ENCODE data around the gene SELENOS.

Gene SELENOS

GRCh38 chr15:101307897-101308603 is 30.8 kb upstream of the SELENOS start:
- TF ChIP-seq, protein P1, sequence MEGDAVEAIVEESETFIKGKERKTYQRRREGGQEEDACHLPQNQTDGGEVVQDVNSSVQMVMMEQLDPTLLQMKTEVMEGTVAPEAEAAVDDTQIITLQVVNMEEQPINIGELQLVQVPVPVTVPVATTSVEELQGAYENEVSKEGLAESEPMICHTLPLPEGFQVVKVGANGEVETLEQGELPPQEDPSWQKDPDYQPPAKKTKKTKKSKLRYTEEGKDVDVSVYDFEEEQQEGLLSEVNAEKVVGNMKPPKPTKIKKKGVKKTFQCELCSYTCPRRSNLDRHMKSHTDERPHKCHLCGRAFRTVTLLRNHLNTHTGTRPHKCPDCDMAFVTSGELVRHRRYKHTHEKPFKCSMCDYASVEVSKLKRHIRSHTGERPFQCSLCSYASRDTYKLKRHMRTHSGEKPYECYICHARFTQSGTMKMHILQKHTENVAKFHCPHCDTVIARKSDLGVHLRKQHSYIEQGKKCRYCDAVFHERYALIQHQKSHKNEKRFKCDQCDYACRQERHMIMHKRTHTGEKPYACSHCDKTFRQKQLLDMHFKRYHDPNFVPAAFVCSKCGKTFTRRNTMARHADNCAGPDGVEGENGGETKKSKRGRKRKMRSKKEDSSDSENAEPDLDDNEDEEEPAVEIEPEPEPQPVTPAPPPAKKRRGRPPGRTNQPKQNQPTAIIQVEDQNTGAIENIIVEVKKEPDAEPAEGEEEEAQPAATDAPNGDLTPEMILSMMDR (IDR thresholded peaks at IDR 0.05; ENCODE audit: insufficient read depth, low read length, poor library complexity, severe bottlenecking), result no peak
- Histone ChIP-seq H3K36me3 (ENCODE audit: control insufficient read depth, insufficient read depth, low read length) (no peaks in the 10 kb centered on the region), H3K4me3 (replicated peaks; ENCODE audit: low read depth, low read length) (no peak overlapping the region), H3K27me3 (replicated peaks; ENCODE audit: control insufficient read depth, insufficient read depth, low read length) (no peaks in the 10 kb centered on the region)
- no peak for DNase-seq (ENCODE audit: extremely low read depth, insufficient read length)

DNA sequence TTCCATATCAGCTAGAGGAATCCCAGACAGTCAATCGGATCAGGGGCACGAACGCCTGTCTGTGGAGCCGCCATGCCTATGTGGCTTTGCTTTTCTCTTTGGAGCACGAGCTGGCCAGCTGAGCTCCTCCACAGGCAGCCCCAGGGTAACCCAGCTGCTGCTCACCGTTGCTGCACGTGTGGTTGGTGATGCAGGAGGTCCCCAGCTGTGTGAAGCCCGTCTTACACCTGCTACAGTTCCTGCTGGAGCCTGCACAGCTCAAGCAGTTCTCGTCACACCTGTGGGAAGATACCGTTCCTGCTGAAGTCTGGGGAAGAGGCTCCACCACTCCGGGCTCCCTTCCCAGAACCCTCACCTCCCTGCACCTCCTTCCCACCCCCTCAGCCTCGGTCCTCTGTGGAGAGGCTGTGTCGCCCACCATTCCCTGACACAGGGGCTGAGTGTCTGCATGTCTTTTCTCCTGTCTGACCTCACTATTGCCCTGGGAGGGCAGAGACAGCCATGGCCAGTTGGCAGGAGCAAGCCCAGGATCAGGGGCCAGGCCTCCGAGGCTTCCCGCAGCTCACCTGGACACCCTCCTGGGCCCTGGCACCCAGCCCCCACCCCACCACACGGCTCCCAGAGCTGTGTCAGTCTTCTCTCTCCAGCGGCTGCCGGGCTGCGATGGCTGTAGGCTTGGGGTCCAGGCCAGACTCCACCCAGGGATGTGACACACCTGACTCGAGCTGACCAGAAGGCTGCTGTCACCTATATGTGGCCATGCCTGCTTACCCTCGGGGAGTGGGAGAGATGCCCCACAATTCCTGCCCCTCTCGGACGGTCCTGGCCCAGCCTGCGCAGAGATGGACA is 30.0 kb upstream of the SELENOS start:
- Histone ChIP-seq H3K4me3 (replicated peaks; ENCODE audit: low read depth, low read length) (no peak overlapping the region), H3K36me3 (ENCODE audit: control insufficient read depth, insufficient read depth, low read length) (no peaks in the 10 kb centered on the region), H3K27me3 (replicated peaks; ENCODE audit: control insufficient read depth, insufficient read depth, low read length) (no peaks in the 10 kb centered on the region)
- DNase-seq (ENCODE audit: extremely low read depth, insufficient read length), result no peak
- TF ChIP-seq, protein P1 (IDR thresholded peaks at IDR 0.05; ENCODE audit: insufficient read depth, low read length, poor library complexity, severe bottlenecking), result no peak

GRCh38 chr15:101306341-101307047 is 29.2 kb upstream of the SELENOS start:
- TF ChIP-seq, protein P1 (IDR thresholded peaks at IDR 0.05; ENCODE audit: insufficient read depth, low read length, poor library complexity, severe bottlenecking), result no peak
- Histone ChIP-seq H3K36me3 (ENCODE audit: control insufficient read depth, insufficient read depth, low read length) (no peaks in the 10 kb centered on the region), H3K4me3 (replicated peaks; ENCODE audit: low read depth, low read length) (no peak overlapping the region), H3K27me3 (replicated peaks; ENCODE audit: control insufficient read depth, insufficient read depth, low read length) (no peaks in the 10 kb centered on the region)
- no peak for DNase-seq (ENCODE audit: extremely low read depth, insufficient read length)

GRCh38 chr15:101305820-101306255 is 28.6 kb upstream of the SELENOS start:
- TF ChIP-seq, protein P1 (IDR thresholded peaks at IDR 0.05; ENCODE audit: insufficient read depth, low read length, poor library complexity, severe bottlenecking), result no peak
- no peak for DNase-seq (ENCODE audit: extremely low read depth, insufficient read length)

DNA sequence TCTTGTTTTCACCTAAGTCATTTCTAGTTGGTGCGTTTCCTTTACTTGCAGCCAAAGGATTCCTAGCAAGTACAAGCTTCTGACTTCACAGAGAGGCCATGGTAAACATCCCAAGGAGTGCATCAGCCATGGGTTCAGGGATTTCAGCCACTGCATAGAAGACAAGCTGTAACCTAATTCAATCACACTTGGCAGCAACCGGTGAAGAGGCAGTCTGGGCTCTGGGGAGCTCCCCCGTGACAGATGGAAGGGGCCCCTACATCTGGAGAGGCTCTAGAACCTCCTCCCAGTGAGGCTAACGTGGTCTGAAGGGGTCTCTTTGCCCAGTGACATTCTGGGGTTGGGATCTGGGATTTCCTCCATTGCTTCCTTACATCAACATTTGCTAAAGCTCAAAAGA is 26.1 kb upstream of the SELENOS start:
- H3K27me3 ChIP-seq (replicated peaks; ENCODE audit: control insufficient read depth, insufficient read depth, low read length), result no peaks in the 10 kb centered on the region
- no peak overlapping the region for H3K4me3 ChIP-seq (replicated peaks; ENCODE audit: low read depth, low read length)
- H3K36me3 ChIP-seq (ENCODE audit: control insufficient read depth, insufficient read depth, low read length), result no peaks in the 10 kb centered on the region
- TF ChIP-seq, protein P1 (IDR thresholded peaks at IDR 0.05; ENCODE audit: insufficient read depth, low read length, poor library complexity, severe bottlenecking), result no peak
- DNase-seq (ENCODE audit: extremely low read depth, insufficient read length), result no peak

More at GRCh38 chr15:101305820-101306255, 28.6 kb upstream of the SELENOS start:
- Histone ChIP-seq H3K27me3 (replicated peaks; ENCODE audit: control insufficient read depth, insufficient read depth, low read length) (no peaks in the 10 kb centered on the region), H3K4me3 (replicated peaks; ENCODE audit: low read depth, low read length) (no peak overlapping the region), H3K36me3 (ENCODE audit: control insufficient read depth, insufficient read depth, low read length) (no peaks in the 10 kb centered on the region)

All from GM06990 (cell line).